NCI-H2171 (cell line): ENCODE data around the gene BBOX1.
A peak's percentile ranks its signal among the peaks of the same experiment; 100 is the strongest.
"Not testable (repeated sequence)": the region's sequence is repeated elsewhere in the genome, so short reads cannot be mapped to it uniquely, and the experiment has no call there.

Experiments
- DNase-seq: peaks from one replicate; lab custom pipeline; 2025; lab: John Stamatoyannopoulos, UW

Gene BBOX1

DNA sequence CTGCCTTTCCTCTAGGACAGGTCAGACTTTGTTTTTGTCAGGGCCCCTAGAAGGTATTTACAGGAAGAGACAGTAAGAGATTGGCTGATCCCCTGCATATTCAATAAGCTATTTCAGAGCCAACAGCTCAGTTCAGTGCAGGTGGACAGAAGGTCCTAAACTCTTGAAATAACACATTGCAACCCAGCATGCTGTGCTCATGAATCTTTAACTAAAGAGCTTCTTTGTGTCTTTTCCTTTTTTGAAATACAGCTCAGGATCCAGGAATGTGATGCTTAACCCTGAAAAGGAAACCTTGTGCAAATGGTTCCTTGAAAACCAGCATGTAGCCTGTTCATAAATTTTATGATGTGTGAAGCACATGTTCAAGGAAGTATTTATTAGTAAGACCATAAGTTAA is 43.9 kb downstream of the BBOX1 start:
- no peak for DNase-seq

DNA sequence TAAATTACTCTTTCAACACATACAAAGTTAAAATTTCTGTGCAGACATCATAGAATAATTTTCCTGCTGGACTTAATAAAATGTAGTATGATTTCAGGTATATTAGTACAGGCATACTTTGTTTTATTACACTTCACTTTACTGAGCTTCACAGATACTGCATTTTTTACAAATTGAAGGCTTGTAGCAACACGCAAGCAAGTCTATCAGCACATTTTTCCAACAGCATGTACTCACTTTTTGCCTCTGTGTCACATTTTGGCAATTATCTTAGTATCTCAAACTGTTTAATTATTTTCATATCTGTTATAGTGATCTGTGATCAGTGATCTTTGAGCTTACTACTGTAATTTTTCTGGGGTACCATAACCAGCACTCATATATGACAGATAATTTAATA is 44.5 kb downstream of the BBOX1 start:
- no peak for DNase-seq

DNA sequence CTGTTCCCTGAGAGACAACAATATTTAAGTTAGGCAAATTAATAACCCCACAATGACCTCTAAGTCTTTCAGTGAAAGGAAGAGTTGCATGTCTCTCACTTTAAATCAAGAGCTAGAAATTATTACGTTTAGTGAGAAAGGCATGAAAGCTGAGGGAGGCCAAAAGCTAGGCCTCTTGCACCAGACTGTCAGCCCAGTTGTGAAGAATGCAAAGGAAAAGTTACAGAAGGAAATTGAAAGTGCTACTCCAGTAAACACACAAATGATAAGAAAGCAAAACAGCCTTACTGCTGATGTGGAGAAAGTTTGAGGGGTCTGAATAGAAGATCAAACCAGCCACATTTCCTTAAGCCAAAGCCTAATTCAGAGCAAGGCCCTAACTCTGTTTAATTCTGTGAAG is 45.0 kb downstream of the BBOX1 start:
- no peak for DNase-seq

DNA sequence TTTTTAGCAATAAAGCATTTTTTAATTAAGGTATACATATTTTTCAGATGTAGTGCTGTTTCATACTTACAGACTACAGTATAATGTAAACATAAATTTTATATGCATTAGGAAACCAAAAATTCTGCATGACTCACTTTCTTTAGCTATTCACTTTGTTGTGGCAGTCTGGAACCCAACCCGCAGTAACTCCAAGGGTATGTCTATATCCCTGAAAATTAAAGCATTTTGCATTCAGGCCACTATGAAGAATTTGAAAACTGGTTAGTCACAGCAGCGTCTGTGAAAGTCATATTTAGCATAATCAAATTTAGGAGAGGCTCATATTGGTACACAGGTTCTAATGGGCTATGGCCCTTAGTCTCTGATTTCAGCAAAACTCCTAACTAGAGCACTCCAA is 46.8 kb downstream of the BBOX1 start:
- no peak for DNase-seq

DNA sequence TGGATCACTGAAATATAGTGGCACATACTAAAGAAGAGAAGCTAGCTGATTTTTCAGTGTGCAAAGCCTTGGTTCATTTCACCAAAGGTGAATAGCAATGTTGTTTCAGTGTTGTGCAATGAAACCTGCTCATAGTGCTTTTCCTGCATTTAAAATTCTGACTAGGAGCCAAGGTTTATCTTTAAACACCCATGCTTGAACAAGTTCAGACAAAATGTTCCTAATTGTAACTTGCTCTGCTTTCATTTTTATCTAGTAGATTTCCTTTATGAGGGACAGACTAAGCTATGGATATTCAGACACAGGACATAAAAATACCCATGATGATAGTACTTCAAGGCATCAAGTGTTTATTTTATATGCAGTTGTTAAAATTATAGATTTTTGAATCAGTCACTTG is 47.7 kb downstream of the BBOX1 start:
- DNase-seq: no peak

DNA sequence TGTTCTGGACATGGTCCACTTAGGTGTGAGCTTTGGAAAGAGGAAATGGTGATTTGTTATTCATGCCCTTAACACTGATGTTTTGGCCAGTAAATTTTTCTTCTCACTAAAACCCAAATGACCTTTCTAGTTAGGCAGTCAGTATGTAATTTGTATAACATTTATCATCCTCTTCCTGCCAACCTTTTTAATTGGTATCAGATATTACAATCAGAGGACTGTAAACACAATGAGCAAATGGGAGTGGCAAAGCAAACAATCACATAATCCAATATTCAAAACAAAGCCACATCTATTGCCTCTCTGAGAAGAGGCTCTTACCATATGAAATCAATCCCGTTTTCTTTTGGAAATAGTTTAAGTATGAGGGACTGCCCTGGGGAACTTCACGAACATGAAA is 49.1 kb downstream of the BBOX1 start:
- DNase-seq: no peak

DNA sequence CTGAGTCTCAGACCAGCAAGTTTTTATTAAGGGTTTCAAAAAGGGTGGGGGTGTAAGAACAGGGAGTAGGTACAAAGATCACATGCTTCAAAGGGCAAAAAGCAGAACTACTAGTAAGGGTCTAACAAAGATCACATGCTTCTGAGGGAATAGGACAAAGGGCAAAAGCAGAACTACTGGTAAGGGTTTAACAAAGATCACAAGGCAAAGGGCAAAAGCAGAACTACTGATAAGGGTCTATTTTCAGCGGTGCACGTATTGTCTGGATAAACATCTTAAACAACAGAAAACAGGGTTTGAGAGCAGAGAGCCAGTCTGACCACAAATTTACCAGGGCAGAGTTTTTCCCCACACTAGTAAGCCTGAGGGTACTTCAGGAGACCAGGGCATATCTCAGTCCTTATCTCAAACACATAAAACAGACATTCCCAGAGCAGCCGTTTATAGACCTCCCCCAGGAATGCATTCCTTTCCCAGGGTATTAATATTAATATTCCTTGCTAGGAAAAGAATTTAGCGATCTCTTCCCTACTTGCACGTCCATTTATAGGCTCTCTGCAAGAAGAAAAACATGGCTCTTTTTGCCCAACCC is 49.8 kb downstream of the BBOX1 start:
- DNase-seq: not testable (repeated sequence)

DNA sequence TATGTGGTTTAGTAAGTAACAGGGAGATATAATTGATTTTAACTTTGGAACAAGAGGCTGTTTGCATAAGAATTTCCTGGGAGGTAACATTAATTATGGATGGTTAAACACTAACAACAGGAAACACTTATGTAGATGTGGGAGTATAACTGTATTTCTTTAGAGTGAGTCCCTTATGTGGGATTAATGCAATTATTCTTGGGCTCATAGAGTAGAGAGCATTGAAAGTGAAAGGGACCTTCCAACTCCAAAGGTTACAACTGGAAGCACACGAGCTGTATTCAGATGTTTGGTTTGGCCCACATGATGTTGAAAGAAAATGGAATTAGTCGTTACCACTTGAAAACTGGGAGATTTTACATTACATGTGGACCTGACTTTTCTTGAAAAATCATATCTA is 53.5 kb downstream of the BBOX1 start:
- no peak for DNase-seq

DNA sequence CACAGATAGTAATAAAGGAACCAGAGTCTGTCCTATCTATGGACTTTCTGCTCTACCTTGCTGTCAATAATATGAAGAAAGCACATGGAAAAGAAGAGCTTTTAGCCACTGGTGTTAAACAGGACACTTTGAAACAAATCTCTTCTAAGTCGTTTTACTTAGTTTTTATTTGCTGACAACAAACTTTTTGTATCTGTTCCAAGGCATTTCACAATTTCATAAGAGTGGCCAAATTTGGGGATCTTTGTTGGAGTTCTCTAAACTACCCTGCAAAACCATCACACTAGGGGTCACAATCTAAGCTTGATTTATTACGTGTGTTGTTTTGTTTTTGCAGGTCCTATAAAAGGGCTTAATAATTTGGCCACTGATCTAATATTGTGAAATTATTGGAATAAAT is 54.4 kb downstream of the BBOX1 start:
- no peak for DNase-seq

DNA sequence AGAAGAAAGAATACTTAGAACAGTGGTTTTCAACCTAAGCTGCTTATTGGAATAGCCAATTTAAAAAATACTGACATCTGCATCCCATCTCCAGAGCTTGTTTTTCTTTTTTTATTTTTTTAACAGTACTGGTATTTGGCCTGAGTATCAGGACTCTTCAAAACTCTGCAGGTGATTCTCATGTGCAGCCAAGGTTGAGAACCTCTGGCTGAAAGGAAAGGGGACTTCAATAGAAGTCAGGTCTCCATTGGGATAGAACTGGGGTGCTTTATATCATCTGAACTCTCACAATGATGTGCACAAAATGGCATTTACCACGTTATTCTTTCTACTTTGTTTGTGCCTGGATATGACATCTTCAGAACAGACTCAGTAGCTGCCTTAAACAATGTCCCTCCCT is 55.3 kb downstream of the BBOX1 start:
- no peak for DNase-seq

DNA sequence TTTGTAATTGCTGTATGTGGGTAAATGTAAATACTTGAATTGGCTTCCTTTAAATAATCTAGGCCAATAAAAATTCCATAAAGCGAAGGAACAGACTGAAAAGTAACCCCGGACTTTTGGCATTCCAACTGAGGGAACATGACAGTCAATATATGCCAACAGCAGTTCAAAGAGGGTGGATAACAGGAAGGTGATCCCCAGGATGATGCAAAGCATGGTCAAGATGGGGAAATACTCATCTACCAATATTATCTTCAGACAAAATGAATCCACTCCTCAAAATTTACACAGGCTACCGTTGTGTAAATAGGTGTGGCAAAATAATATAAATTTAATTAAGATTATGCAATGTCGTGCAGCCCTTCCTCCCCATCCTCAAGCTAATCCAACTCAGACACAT is 56.9 kb downstream of the BBOX1 start:
- no peak for DNase-seq

DNA sequence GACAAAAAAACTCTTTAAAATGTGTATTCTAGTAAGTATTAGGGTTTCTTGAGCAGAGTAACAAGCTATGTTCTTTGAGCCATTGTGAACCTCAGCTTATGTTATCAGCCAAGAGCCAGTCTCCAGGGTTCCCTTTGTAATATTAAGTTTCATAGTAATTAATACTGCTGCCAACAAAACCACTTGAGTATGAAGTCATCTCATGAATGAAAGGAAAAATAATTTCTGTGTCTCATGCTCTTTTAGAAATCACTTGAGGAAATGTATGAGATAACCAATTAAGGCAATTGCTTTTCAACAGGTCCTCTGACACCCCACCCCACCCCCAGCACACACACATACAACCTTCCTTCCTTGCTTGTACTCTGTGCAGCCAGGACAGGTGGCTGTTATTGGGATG is 59.9 kb downstream of the BBOX1 start:
- DNase-seq: peak; percentile 71

DNA sequence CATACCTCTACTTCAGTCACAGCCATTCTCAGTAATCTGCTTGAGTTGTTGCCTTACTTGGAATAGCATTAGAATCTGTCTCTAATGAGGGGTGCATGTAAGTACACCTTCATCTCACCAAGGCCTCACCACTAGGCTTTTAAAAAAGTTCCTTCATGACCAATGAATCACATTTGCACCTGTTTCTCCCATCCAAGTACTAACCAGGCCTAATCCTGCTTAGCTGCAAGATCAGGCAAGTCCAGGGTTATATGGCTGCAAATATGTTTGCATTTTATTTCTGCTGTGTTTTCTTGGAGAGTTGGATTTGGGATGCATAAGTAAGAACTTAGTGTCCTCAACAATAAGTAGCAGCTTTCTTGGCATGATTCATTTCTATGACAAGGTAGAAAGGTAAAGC is 66.9 kb downstream of the BBOX1 start:
- DNase-seq: no peak

DNA sequence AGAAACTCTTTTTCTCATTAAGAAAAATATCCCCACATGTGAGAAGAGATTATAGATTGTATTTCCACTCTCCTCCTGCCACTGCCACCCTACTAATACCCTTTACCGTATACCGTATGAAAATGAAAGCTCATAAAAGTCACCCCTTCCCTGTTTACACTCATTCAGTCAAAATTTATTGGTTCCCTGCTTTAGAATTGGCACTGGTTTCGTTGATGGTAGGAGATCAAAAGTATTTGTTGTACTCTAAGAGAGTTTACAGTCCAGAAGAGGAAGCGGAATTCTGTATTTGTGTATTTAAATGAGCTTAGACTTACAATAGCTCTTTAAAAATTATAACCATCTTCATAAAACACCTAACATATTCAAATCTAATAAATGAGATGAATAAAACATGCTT is 68.2 kb downstream of the BBOX1 start:
- no peak for DNase-seq

DNA sequence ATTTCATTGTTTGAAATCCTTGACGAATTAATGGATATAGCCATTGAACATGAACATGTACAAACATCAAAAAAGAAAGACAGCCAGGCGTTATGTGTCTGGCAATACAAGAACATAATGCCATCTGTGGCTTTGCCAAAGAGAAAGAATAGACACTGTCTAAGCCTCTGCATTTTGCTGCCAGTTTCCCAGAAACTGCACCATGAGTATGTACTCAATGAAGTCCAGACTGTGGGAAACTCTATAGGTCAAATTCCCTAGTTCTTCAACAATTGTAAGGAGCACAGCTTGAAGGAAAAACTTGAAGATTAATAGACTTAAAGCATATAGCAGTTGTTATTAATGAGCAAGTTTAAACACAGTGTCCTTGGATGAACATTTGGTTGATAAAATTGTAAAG is 71.3 kb downstream of the BBOX1 start:
- DNase-seq: no peak

DNA sequence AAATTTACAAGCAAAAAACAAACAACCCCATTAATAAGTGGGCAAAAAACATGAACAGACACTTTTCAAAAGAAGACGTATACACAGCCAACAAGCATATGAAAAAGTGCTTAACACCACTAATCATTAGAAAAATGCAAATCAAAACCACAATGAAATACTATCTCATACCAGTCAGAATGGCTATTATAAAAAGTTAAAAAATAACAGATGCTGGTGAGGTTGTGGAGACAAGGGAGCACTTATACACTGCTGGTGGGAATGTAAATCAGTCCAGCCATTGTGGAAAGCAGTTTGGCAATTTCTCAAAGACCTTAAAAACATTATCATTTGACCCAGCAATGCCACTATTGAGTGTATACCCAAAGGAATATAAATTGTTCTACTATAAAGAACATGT is 72.3 kb downstream of the BBOX1 start:
- no peak for DNase-seq

DNA sequence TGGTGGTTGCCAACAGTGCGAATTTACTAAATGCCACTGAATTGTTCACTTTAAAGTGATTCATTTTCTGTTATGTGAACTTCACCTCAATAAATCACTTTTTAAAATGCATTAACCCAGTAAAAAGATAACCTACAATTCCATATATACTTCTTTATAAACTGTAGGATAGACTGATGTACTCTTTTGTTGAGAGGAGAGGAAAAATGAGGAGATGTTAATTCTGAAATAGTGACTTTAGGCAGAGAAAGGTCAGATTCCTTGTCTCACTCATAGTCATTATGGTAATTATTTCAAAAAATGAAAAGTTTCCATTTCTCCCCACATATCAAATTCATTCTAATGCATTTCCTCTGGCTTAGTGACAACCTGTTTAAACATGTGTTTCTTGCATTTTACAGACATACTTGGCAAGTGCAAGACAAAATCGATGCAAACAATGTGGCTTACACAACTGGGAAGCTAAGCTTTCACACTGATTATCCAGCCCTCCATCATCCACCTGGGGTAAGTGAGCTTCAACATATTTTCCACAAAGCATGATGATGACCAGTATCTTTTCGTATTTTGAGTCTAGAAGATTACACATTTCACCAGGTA is 74.5 kb downstream of the BBOX1 start:
- DNase-seq: no peak

DNA sequence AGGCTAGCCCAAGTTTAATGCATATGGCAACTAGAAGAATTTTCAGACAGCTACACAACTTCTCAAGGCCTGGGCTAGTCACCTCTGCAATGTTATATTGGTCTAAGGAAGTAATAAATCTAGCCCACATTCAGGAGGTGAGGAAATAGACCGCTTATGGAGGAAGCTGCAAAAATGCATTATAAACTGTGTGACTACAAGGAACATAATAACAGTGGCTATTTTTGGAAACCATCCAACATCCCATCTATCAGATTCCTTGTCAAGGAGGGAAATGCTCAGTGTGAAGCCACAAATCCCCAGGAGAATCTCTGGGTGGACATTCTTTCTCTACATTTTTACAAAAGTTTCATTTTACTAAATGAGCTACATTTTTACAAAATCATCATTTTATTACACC is 76.1 kb downstream of the BBOX1 start:
- DNase-seq: no peak

DNA sequence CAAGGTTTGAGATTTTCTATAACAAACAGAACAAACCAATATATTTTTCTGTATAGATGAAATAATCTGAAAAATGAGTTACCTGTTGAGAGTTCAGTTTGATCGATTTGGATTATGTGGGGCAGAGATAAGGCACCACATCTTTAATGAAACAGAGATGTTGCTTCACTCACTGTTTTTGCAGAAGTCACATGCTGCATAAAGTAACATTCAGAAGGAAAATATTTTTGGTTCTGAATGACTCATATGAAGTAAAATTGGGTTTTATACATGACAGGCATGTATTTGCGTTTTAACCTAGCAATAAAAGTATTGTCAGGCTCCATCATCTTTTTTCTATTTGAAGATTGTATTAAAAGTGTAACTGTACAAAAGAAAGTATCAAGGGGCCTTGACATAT is 77.8 kb downstream of the BBOX1 start:
- DNase-seq: no peak

DNA sequence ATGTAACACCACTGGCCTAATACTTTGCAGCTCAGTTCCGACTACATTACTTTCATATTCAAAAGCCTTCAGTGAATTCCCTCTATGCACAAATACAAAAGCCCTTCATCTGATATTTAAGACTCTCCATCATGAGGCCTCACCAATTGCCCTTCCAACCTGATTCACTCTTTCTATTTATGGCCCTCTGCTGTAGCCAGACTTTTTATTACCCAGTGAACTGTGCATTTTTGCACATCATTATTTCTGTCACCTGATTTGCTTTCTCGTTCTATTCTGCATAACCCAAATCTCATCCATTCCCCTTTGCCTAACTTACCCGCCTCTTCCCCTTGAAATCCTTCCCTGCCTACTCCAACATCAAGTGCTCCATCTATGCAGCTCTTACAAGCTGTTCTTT is 78.3 kb downstream of the BBOX1 start:
- no peak for DNase-seq

DNA sequence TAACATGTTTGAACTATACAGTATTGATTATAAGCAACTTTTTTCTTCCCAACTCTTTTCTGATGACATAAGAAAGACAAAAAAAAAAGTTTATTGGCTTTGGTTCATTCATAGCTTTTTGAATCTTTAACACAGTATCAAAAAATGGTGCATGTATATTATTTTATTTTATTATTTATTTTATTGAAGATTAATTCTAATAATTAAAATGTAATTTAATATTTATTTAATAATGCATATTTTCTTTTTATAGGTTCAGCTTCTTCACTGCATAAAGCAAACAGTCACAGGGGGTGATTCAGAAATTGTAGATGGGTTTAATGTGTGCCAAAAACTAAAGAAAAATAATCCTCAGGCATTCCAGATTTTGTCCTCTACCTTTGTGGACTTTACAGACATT is 78.8 kb downstream of the BBOX1 start:
- no peak for DNase-seq

DNA sequence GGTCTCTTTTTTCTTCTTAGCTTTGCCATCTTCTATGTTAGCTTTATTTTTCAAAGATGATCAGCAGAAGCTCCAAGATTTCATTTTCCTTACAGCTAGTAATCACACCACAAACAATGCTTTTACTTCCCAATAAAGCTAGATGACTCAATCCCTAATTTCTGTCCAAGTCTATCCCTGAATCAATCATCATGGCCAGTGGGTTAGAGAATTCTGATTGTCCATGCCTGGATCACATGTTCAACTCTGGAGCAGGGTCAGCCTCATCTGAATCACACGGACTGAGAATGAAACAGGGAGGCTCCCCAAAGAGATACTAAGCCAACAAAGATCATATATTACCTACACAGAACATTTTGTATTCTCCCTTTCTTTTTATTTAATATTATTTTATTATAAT is 79.6 kb downstream of the BBOX1 start:
- no peak for DNase-seq

DNA sequence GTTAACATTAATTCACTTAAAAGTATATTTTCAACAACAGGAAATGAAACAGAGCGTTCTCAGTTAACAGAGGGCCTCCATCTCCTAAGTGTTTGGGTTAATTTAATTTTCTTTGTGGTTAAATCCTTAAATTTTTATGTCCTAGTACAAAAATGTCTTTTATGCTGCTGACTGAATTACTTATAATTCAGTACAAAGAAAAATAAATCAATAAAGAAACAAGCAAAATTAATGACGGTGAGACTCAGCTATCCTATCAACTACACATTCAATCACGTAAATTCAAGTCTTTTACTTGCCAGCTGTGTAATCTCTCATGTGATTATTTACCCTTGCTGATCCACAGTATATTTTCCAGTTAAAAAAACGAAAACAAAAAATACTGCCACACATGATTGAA is 81.4 kb downstream of the BBOX1 start:
- DNase-seq: no peak

DNA sequence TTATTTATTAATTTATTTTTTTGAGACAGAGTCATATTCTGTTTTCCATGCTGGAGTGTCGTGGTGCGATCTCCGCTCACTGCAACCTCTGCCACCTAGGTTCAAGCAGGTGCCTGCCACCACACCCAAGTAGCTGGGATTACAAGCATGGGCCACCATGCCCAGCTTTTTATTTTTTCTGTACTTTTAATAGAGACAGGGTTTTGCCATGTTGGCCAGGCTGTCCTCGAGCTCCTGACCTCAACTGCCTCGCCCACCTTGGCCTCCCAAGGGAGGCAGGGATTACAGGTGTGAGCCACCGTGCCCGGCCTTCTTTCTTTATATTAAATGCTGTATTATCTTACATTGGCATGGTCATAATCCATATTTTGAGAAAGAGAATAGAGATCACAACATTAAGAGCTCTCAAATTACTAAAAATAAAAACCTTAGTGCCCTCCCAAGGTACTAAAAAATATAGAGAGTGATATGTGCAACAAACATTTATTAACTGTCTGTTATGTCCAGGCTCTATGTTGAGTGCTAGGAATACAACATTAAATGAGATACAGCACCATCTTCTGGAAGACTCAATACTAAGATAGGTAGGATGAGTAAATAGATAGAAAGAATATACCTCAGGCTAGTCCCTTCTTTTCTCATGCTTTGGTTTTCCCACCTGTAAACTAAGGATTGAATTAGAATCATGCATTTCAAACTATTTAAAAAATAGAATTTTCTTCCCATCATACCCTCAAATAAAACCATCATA is 84.1 kb downstream of the BBOX1 start:
- DNase-seq: no peak
